Epithelial cell of proximal tubule (primary cell): ENCODE results near the gene CEP95. TPM values are rescaled to one million over a fixed set of nuclear protein-coding genes. Genes with fewer than 3 reads are reported as not detected.
"Not testable (repeated sequence)": the region's sequence is repeated elsewhere in the genome, so short reads cannot be mapped to it uniquely, and the experiment has no call there.

Experiments
- DNase-seq: peaks from one replicate; pipeline ENCODE4 v3.0.0-alpha.2; 2011; ENCODE audit warnings: low read depth
- H3K4me3 ChIP-seq: 2 replicates; pipeline ENCODE4 v1.5.1; 2011; ENCODE audit warnings: low read depth, mild to moderate bottlenecking, low read length
- CTCF ChIP-seq: conservative IDR thresholded peaks from 2 replicates; pipeline ENCODE4 v1.5.1; 2012; ENCODE audit warnings: low read depth, mild to moderate bottlenecking, low read length
- total RNA-seq: library from RNA; depleted of rRNA; stranded (reverse); fragments of >200 nt; gene quantifications from 2 replicates; pipeline ENCODE4 v1.2.3, GENCODE V29; 2015

The CEP95 gene
- total RNA-seq, 1 donor from 2014 or later = 11.6 TPM

- TF ChIP-seq CTCF = no peak
- no peak for DNase-seq
- H3K4me3 ChIP-seq = no peak overlapping the region
Observed at GRCh38 chr17:64484380-64484779, 22.4 kb upstream of the CEP95 start.

- no peak for DNase-seq
- no peak for TF ChIP-seq CTCF
- H3K4me3 ChIP-seq = no peak overlapping the region
Observed at GRCh38 chr17:64488301-64488700, 18.5 kb upstream of the CEP95 start.

- H3K4me3 ChIP-seq = no peak overlapping the region
- TF ChIP-seq CTCF = peak; percentile 82
- no peak for DNase-seq
Observed at GRCh38 chr17:64491034-64491860, 15.5 kb upstream of the CEP95 start.

- H3K4me3 ChIP-seq = no peak overlapping the region
- no peak for DNase-seq
- no peak for TF ChIP-seq CTCF
Observed at GRCh38 chr17:64491994-64492393, 14.8 kb upstream of the CEP95 start.

- no peak overlapping the region for H3K4me3 ChIP-seq
- no peak for DNase-seq
- TF ChIP-seq CTCF = peak; percentile 46
Observed at GRCh38 chr17:64492481-64493109, 14.2 kb upstream of the CEP95 start.

- no peak for TF ChIP-seq CTCF
- DNase-seq = no peak
- no peak overlapping the region for H3K4me3 ChIP-seq
Observed at GRCh38 chr17:64494121-64494520, 12.7 kb upstream of the CEP95 start.

- not testable (repeated sequence) for DNase-seq
- peak overlapping the region; percentile 74 for H3K4me3 ChIP-seq
Observed at GRCh38 chr17:64495300-64495699, 11.5 kb upstream of the CEP95 start.
